ENCODE results near the gene NEMF. TPM values are rescaled to one million over a fixed set of nuclear protein-coding genes. Genes with fewer than 3 reads are reported as not detected.

Gene NEMF
- total RNA-seq, 6 donors from 2014 or later: 47.9 to 293 (median 73.7) TPM

DNA sequence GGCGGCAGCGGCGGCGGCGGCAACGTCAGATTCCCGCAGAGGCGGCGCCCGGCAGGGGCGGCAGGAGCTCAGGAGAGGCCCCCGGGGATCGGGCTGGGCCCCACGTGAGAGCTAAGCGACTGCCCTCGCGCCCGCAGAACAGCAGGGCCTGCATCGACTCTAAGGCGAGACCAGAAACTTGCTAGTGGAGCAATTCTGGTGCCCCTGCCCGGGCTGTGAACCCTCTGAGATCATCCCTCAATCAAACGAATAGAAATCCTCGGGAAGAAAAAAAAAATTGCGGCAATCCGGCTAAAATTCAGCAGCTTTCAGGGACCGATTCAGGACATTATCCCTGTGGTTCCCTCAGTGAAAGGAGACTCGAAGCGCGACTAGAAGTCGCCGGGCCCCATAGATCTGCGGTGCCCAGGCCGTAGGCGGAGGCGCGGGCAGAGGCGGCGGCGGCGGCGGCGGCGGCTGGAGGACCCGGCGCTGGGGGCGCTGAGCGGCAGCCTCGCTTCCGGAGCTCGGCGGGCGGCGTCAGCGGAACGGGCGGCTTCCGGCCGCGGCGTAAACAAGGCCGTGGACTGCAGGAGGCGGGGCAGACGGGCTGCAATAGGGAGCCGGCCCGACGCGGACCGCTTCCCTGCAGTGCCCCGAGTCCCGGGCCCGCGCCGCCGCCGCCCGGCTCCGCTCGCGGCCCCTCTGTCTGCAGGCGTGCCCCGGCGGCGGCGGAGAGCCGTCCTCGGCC, 84.9 kb downstream of the NEMF start, which contains the start of gene KLHDC2:
KLHDC2 (plus strand) TSS at position 583 of the 730 bp plus-strand sequence. CDS start 316 bp downstream, outside the sequence.
- Histone ChIP-seq H3K9me3 (no peaks in the 10 kb centered on the region), H3K27me3 (no peaks in the 10 kb centered on the region), H3K4me3 (peak within 1 kb of the TSS; percentile 63 to 99 (median 90)), H3K36me3 (peaks cover 0 to 13% (median 4%) of the 10 kb centered on the region in 4 donors), H3K4me1 (peaks cover 24 to 35% (median 29%) of the 10 kb centered on the region in 4 donors), H3K27ac (peak within 1 kb of the TSS; percentile 93 to 98 (median 97))
- DNase-seq (peak; percentile 92 to 98), ATAC-seq (ENCODE audit: low FRiP score in 2 of 2) (peak; percentile 90 to 97)
- peak; percentile 57 to 87 for TF ChIP-seq POLR2AphosphoS5 (IDR thresholded peaks at IDR 0.05)
- TF ChIP-seq POLR2A (IDR thresholded peaks at IDR 0.05): peak; percentile 32 to 99 (median 96)
- peak in 5 of 6 experiments; percentile 20 to 80 (median 48) for TF ChIP-seq CTCF (IDR thresholded peaks at IDR 0.05)
- peak in 1 of 4 donors; percentile 37 for TF ChIP-seq EP300 (IDR thresholded peaks at IDR 0.05)
- 1% methylated on average over 27 to 58 of the region's 86 CpGs for WGBS, 2 donors

- no peak for ATAC-seq (ENCODE audit: low FRiP score in 2 of 2)
- 0 to 1% methylated on average over 9 of the region's 9 CpGs for WGBS, 2 donors
- Histone ChIP-seq H3K27ac (peak overlapping the region; percentile 93 to 98 (median 97)), H3K36me3 (peaks cover 0 to 8% (median 2%) of the 10 kb centered on the region in 4 donors), H3K4me1 (peaks cover 24 to 35% (median 29%) of the 10 kb centered on the region in 4 donors), H3K27me3 (no peaks in the 10 kb centered on the region), H3K9me3 (no peaks in the 10 kb centered on the region), H3K4me3 (peak overlapping the region; percentile 9 to 99 (median 90))
- no peak for DNase-seq
- no peak for TF ChIP-seq EP300 (IDR thresholded peaks at IDR 0.05)
- TF ChIP-seq CTCF (IDR thresholded peaks at IDR 0.05): no peak
- no peak for TF ChIP-seq POLR2A (IDR thresholded peaks at IDR 0.05)
- TF ChIP-seq POLR2AphosphoS5 (IDR thresholded peaks at IDR 0.05): no peak
Observed at GRCh38 chr14:49767270-49767570, 85.4 kb downstream of the NEMF start.

GRCh38 chr14:49766839-49767238, 85.7 kb downstream of the NEMF start:
- no peaks in the 10 kb centered on the region for H3K27me3 ChIP-seq
- ATAC-seq (ENCODE audit: low FRiP score in 2 of 2) (no peak), DNase-seq (no peak)
- peak overlapping the region; percentile 93 to 98 (median 97) for H3K27ac ChIP-seq
- peaks cover 0 to 4% (median 1%) of the 10 kb centered on the region in 4 donors for H3K36me3 ChIP-seq
- peaks cover 24 to 35% (median 29%) of the 10 kb centered on the region in 4 donors for H3K4me1 ChIP-seq
- no peaks in the 10 kb centered on the region for H3K9me3 ChIP-seq
- peak overlapping the region in 3 of 4 donors; percentile 87 to 99 (median 92) for H3K4me3 ChIP-seq
- TF ChIP-seq CTCF (IDR thresholded peaks at IDR 0.05) (no peak), EP300 (IDR thresholded peaks at IDR 0.05) (no peak), POLR2A (IDR thresholded peaks at IDR 0.05) (no peak)
- 77 to 82% methylated on average over 10 of the region's 10 CpGs for WGBS, 2 donors

DNA sequence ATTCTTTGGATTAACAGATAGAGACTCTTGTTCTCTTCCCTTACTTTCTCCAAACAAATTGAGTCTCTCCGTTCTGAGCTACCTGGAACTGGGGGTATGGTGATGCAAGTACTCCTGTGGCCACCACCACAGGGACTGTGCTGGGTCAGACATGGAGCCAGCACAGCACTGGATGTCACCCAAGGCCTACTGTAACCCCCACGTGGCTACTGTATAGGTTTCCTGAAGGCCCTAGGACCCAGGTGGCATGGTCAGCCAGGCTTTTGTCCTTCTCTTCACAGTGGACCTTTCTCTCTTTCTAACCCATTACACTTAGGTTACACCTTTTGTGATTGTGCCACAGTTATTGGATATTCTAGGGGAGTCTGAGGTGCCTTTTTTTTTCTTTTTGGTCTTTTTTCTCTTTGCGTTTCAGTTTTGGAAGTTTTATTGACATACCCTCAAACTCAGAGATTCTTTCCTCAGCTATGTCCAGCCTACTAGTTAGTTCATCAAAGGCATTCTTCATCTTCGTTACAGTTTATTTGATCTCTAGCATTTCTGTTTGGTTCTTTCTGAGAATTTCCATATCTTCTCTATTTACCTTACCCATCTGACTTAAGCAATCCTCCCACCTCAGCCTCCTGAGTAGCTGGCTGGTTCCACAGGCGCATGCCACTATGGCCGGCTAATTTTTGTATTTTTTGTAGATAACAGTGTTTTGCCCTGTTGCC, 90.6 kb downstream of the NEMF start:
- peaks cover 0 to 5% (median 4%) of the 10 kb centered on the region in 4 donors for H3K4me1 ChIP-seq

More for the DNA sequence above, 90.6 kb downstream of the NEMF start:
- WGBS, 2 donors: 82 to 83% methylated on average over 6 of the region's 6 CpGs
- Histone ChIP-seq H3K27ac (no peak overlapping the region), H3K27me3 (no peaks in the 10 kb centered on the region), H3K4me3 (no peak overlapping the region), H3K36me3 (no peaks in the 10 kb centered on the region), H3K9me3 (no peaks in the 10 kb centered on the region)
- ATAC-seq (ENCODE audit: low FRiP score in 2 of 2) (no peak), DNase-seq (no peak)
- no peak for TF ChIP-seq CTCF (IDR thresholded peaks at IDR 0.05)
- no peak for TF ChIP-seq POLR2AphosphoS5 (IDR thresholded peaks at IDR 0.05)
- TF ChIP-seq POLR2A (IDR thresholded peaks at IDR 0.05): no peak
- TF ChIP-seq EP300 (IDR thresholded peaks at IDR 0.05): no peak
